ENCODE results near the gene LENEP.

- no peak for TF ChIP-seq CTCF (IDR thresholded peaks at IDR 0.05 in 2 of 3, conservative IDR thresholded peaks at IDR 0.05 in 1 of 3; ENCODE audit: borderline replicate concordance in 1 of 3, insufficient read depth in 1 of 3, low read depth in 2 of 3, low read length in 2 of 3)
- TF ChIP-seq JUND (IDR thresholded peaks at IDR 0.05), result no peak
- no peak for TF ChIP-seq POLR2A (IDR thresholded peaks at IDR 0.05; ENCODE audit: borderline replicate concordance, extremely low read depth, insufficient read depth, insufficient read length)
- no peak for TF ChIP-seq POLR2AphosphoS5 (IDR thresholded peaks at IDR 0.05; ENCODE audit: low read depth, low read length)
- TF ChIP-seq RAD21 (IDR thresholded peaks at IDR 0.05; ENCODE audit: low read depth), result no peak
- no peak for TF ChIP-seq ATF3 (IDR thresholded peaks at IDR 0.05)
These were observed 49.9 kb downstream of the LENEP start for GRCh38 chr1:155043301-155043702.

Measured in HCT116 (cell line).